Spleen (tissue), 7 donors: ENCODE measurements around the gene PDCD1LG2.

Experiments used
- CTCF ChIP-seq, 11 experiments: fragments of 200-600 bp in 7 of 11; fragments of 450-650 bp in 4 of 11; sonication (generic) in 4 of 11; IDR thresholded peaks in 8 of 11; conservative IDR thresholded peaks in 3 of 11; 1 replicate in 7 of 11; 2 replicates in 4 of 11; pipeline versions ENCODE4 v1.4.0 to v1.8.0; 2016 to 2021; ENCODE audit warnings: antibody characterized with exemption in 11 of 11, inconsistent platforms in 4 of 11, mild to moderate bottlenecking in 1 of 11
- POLR2A ChIP-seq, 3 donors: fragments of 450-650 bp; IDR thresholded peaks; one replicate each; pipeline ENCODE4 v1.5.1; 2017; ENCODE audit warnings: antibody characterized with exemption in 3 of 3, mild to moderate bottlenecking in 1 of 3
- donor health status: DM: no; HTN: no; CAD: no; lungs with moderate emphysema.
- donor health status: DM: no; HTN: no; CAD: no.
- donor health status: DM: no; HTN: no; CAD: no.

GRCh38 chr9:5536684-5537083 lies 26.4 kb downstream of the PDCD1LG2 start:
- TF ChIP-seq CTCF (IDR thresholded peaks at IDR 0.05 in 8 of 11, conservative IDR thresholded peaks at IDR 0.05 in 3 of 11) (no peak), POLR2A (IDR thresholded peaks at IDR 0.05) (no peak)
